HG02870 (cell line): Measurements from ENCODE around the gene PPARG.
"Not testable (repeated sequence)": the region's sequence is repeated elsewhere in the genome, so short reads cannot be mapped to it uniquely, and the experiment has no call there.

ENCODE experiments used
- ATAC-seq: cut with Tn5 transposase; IDR thresholded peaks from one replicate; pipeline ENCODE4 v1.9.1; 2021; ENCODE audit warnings: mild to moderate bottlenecking, moderate library complexity; ENCODE audit not compliant: unreplicated experiment

The PPARG gene

GRCh38 chr3:12456441-12456840 lies 167.6 kb downstream of the PPARG start:
- ATAC-seq = no peak

DNA sequence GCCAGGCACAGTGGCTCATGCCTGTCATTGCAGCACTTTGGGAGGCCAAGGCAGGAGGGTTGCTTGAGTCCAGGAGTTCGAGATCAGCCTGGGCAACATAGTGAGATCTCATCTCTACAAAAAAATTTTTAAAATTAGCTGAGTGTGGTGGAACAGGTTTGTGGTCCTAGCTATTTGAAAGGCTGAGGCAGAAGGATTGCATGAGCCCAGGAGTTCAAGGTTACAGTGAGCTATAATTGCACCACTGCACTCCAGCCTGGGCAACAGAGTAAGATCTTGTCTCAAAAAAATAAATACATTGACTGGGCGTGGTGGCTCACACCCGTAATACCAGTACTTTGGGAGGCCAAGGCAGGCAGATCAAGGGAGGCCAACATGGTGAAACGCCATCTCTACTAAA lies 168.5 kb downstream of the PPARG start:
- not testable (repeated sequence) for ATAC-seq

GRCh38 chr3:12458901-12459300 lies 170.0 kb downstream of the PPARG start:
- ATAC-seq = no peak

DNA sequence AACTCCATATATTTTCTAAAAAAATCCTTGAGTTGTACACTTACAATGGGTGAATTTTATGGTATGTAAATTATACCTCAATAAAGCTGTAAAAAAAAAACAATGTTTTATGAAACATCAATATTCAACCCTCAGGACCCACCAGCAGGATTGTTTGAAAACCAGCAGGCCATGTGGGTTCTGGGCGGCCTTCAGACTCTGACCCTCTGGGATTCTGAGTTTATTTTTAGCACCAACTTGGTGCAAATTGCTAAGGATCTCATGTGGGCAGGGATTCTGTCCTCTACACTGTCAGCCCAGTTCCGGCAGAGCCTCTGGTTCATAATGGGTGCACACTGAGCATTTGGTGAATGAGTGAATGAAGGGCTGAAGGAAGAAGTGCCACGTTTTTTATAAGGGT lies 171.3 kb downstream of the PPARG start:
- no peak for ATAC-seq

- ATAC-seq = no peak
Measured at GRCh38 chr3:12461097-12461649, 172.3 kb downstream of the PPARG start.

- no peak for ATAC-seq
Measured at GRCh38 chr3:12462159-12462947, 173.5 kb downstream of the PPARG start.

DNA sequence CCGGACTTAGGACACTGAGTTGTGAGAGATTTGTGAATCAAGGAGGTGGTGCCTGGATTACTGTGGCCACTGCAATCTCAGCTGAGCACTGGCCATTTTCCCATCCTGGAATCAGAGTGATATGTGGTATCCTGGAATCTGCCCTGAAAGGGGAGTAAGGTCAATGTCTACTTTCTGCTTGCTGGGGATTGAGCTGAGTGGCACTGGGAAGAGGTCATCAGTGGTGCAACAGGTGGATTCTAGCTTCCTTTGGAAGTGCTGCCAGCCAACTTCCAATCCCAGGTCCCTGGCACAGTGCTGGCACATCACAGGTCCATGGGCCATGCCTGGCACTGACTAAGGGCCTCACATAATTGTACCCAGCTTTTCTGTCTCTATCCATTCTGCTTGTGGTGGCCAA lies 174.8 kb downstream of the PPARG start:
- ATAC-seq = no peak

DNA sequence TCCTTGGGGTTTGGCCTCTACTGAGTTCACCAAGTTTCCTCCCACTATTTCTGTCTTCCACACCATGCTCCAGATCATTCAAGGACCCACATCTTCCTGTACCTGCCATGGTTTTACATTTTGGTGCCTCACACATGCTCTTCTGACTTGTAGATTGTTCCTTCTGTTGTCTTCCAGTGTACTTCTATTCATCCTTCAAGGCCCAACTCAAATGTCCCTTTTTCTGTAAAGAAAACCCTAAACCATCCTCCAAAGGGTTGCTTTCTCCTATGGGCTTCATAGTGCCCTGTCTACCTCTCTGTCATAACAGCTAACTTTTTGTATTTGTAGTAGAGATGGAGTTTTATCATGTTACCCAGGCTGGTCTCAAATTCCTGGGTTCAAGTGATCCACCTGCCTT lies 175.3 kb downstream of the PPARG start:
- ATAC-seq = no peak

GRCh38 chr3:12465151-12465835 lies 176.4 kb downstream of the PPARG start:
- no peak for ATAC-seq

- no peak for ATAC-seq
Measured at GRCh38 chr3:12465836-12466225, 177.0 kb downstream of the PPARG start.

GRCh38 chr3:12467746-12468145 lies 178.9 kb downstream of the PPARG start:
- ATAC-seq = no peak

GRCh38 chr3:12468276-12468675 lies 179.4 kb downstream of the PPARG start:
- no peak for ATAC-seq

DNA sequence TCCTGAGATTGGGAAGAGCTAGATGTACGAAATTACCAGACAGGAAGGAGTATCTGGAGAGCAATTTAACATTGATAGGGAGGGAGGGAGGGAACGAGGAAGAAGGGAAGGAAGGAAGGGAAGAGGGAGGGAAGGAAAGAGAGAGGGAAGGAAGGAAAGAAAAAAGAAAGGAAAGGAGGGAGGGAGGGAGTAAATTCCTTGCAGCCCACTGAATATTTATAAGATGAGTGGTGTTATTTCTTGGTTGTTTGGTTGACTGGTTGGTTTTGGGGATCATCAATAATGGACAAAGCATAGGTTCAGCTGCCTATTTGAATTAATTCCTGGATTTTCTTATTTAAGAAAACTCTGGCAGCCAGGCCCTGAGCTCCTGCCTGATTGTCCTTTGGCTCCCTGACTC lies 179.9 kb downstream of the PPARG start:
- no peak for ATAC-seq

DNA sequence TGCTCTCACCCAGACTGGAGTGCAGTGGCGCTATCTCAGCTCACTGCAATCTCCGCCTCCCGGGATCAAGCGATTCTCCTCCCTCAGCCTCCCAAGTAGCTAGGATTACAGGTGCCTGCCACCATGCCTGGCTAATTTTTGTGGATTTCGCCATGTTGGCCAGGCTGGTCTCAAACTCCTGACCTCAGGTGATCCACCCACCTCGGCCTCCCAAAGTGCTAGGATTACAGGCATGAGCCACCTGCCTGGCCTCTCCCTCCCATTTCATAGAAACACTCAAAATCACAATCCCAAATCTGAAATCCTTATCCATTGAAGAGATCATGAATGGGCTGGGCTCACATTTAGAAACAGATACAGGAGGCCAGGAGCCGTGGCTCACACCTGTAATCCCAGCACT lies 180.4 kb downstream of the PPARG start:
- ATAC-seq = not testable (repeated sequence)

- ATAC-seq = no peak
Measured at GRCh38 chr3:12470111-12470510, 181.2 kb downstream of the PPARG start.

DNA sequence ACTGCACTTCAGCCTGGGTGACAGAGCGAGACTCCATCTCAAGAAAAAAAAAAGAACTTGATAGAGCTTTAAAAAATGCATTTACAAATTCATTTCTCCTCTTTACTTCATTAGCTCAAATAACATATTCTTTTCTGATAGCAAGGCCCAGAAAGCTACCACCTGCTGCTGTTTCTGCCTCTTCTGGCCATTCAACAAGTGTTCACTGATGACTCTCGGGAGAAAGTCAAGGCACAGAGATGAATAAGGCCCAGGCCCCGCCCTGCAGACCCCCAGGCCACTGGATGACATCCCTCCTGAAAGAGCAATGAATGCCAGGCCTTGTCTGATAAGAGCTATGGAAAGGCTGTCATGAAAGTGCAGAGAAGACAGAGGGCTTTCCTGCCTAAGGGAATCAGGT lies 181.8 kb downstream of the PPARG start:
- no peak for ATAC-seq

DNA sequence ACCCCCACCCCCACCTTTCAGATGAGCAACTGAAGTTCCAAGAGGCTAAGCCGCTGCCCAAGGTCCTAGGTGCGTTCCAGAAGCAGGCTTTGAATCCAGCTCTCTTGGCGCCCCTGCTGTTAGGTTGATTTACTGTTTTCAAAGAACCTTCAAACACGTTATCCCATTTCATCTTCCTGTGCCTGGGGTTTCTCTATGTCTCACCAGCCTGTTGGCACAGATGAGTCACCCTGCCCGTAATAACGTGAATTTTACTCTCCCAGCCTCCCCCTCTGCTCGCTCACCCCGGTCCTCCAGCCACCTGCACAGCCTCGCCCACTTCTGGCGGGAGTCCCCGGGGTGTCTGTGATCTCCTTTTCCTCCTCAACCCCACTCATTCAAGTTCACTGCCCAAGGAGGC lies 182.4 kb downstream of the PPARG start:
- ATAC-seq = no peak

DNA sequence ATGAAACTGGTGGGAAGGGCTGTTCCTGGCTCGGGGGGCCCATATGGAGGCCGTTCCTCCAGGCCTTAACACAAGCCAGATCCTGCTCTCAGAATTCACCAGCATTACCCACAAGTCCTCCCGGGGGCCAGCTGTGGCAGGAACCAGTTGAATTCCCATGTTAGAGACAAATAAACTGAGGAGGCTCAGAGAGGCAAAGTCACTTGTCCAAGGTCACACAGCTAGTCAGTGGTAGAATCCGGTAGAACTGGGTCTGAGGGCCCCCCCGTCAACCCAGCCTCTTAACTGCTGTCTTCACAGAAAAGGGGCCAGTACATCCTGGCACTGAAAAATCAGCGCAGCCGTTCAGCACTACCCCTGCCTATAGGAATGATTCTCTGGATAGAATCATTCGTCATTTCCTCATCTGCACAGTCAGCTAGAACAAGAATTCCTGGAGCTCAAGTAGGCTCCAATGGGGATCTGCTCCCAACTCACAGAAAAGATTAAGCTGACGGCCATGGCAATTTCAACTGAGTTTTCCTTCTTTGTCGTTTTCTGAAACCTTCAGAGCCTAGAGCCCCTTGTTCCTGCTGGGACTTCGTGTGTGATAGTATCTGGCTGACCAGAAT lies 183.2 kb downstream of the PPARG start:
- ATAC-seq = no peak

- no peak for ATAC-seq
Measured at GRCh38 chr3:12472796-12473195, 183.9 kb downstream of the PPARG start.

DNA sequence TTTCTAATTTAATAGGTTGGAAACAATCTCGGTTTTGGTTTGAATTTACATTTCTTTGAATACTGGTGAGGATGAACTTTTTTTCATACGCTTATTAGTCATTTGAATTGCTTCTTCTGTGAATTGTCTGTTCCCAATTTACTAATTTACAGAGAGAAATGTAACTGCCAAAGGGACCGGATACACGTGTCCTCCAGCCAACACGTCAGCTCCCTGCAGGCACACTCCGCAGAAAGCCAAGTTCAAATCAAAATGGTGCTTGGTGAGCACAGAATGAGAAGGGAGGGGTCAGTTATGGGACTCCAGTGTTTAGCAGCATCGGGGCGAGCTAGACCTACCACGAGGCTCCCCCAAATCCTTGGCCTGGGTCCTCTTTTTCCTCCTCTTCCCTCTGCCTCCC lies 184.6 kb downstream of the PPARG start:
- ATAC-seq = no peak

GRCh38 chr3:12476238-12476897 lies 187.5 kb downstream of the PPARG start:
- ATAC-seq = no peak
